CD4-positive, alpha-beta T cell treated with Interleukin-6 at 100 ng/mL for 8 hours (primary cell): ENCODE data around the gene ZNF335.
"Not testable (repeated sequence)": the region's sequence is repeated elsewhere in the genome, so short reads cannot be mapped to it uniquely, and the experiment has no call there.

Source experiments
- DNase-seq: peaks from one replicate; pipeline ENCODE4 v3.0.0-alpha.2; 2020; ENCODE audit warnings: mixed read lengths, low spot score

The ZNF335 gene

DNA sequence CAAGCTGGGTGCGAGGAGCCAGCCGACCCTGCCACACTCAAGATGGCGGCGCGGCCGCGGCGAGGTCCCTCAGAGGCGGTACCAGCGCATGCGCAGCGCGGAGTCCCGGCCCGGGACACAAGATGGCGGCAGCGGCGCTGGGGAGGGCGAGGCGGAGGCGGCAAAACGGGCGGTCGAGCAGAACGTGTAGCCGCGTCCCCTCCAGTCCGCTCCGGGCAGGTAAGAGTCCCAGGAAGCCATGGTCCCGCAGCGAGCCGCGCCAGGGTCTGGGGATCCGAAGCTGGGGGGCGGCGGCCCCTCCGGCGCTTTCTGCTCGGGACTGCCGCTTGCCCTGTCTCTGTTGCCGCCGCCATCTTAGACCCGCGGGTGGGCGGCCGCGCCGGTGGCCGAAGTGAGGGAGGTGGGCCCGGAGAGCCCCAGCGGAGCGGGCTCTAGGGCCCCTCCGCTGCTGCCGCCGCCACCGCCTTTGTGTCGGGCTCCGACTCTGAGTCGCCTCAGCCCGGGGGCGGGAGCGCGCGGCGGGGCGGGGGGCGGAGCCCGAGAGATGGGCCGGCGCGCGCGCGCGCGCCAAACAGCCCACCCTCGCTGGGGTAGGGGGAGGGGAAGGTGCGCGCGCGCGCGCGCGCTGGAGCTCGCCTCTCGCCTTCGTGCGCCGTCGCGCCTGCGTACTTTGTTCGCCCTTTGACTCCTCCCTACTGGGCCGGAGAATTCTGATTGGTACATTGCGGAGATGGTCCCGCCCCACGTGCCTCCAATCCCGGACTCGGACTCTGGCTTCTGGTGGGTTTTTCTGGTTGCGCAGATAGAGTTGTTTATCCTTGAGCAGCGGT, 37.2 kb downstream of the ZNF335 start, which contains the start of gene PCIF1:
PCIF1 (plus strand) TSS at position 98 of the 830 bp plus-strand sequence. CDS start 4,317 bp downstream, outside the sequence.
- peak; percentile 97 for DNase-seq

DNA sequence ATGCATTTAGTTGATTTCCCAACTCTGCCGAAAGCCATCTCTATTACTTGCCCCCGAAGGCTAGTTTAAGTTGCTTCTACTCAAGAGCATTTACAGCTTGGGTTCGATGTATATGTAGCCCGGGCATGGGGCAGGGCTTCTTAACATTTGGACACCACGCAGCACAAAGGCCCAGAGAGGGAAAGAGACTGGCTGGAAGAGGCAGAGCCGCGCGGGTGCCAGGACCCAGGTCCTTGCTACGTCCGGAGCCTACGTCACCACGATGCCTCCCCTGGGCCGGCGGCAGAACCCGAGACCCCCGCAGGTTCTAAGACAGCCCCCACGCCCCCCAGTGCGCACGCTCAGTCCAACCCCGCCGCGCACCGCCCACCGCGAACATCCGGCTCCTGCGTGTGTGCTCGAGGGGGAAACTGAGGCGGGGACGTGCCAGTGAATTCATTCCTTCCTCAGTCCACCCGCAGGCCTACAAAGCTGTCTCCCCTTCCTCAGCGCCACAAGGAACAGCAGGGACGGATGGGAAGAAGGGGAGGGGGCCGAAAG, 37.9 kb downstream of the ZNF335 start:
- no peak for DNase-seq

DNA sequence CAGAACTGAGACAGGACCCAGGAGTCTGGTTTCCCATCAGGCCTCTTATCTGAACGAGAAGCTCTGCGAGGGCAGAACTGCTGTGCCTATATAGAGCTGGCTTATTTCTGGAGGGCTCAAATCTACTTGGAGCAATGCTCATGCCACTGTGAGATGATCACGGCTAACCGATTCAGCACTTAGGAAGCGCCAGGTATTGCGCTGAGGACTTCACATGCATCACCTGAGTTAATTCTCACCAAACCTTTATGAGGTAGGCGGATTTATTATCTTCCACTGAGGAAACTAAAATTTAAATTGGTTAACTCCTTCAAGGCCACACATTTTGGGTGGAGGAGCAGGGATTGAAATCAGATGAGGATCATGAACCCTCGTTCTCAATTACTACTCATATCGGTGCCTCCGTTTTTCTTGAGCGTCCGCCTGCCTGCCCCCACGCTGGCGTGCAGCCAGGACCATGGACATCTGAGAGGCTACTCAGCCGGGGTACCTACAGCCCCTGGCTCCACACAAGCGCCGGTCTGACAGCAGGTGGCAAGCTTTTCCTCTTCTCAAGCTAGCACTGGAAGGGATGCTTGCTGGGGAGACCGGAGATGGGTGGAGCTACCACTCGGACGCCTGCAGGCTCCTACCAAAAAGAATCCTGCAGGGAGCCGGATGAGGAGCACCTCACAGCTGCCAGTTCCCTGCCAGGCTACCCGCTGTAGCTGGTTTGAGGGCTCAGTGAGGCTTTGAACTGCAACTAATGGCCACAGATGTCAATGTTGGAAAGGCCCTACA, 38.5 kb downstream of the ZNF335 start:
- DNase-seq: peak; percentile 71

DNA sequence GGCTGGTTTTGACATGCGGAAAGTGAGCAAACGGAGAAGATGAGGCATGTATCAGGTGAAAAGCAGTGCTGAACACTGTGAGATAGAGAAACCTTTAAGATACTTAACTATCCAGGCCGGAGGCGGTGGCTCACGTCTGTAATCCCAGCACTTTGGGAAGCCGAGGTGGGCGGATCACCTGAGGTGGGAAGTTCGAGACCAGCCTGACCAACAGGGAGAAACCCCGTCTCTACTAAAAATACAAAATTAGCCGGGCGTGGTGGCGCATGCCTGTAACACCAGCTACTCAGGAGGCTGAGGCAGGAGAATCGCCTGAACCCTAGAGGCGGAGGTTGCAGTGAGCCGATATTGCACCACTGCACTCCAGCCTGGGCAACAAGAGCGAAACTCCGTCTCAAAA, 40.3 kb downstream of the ZNF335 start:
- not testable (repeated sequence) for DNase-seq

DNA sequence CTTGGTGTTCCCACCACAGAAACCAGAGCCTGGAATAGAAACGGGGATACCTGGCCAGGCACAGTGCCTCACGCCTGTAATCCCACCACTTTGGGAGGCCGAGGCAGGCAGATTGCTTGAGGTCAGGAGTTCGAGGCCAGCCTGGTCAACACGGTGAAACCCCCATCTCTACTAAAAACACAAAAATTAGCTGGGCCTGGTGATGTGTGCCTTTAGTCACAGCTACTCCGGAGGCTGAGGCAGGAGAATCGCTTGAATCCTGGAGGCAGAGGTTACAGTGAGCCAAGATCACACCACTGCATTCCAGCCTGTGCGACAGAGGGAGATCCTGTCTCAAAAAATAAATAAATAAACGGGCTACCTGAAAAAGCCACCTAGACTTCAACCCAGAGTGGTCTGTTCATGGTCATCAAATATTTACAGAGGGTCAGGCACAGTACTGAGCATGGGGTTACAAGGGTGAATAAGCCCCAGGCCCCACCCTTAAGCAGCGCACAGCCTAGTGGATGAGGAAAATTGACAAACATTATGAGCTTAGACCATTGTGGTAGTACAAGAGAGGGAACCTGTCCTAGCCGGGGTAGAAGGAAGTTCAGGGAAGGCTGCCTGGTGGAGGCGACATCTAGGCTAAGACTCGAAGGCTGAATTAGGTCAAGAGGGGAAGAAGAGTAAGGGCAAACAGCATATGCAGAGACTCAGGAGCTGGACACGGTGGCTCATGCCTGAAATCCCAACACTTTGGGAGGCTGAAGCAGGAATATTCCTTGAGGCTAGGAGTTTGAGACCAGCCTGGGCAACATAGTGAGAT, 44.7 kb downstream of the ZNF335 start:
- DNase-seq: no peak

DNA sequence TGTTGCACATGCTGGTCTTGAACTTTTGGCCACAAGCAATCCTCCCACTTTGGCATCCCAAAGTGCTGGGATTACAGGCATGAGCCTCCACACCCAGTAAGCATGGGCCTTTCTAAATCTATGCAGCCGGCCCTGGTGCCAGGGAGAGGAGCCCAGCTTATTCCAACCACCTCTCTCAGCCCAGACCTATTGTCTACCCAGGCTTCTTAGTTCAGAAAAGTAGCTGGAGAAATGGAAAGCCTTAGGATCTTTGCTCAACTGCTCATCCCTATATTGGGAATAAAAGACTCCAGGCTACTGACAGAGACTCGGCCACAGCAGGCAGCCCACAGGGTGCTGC, 45.3 kb downstream of the ZNF335 start:
- no peak for DNase-seq

DNA sequence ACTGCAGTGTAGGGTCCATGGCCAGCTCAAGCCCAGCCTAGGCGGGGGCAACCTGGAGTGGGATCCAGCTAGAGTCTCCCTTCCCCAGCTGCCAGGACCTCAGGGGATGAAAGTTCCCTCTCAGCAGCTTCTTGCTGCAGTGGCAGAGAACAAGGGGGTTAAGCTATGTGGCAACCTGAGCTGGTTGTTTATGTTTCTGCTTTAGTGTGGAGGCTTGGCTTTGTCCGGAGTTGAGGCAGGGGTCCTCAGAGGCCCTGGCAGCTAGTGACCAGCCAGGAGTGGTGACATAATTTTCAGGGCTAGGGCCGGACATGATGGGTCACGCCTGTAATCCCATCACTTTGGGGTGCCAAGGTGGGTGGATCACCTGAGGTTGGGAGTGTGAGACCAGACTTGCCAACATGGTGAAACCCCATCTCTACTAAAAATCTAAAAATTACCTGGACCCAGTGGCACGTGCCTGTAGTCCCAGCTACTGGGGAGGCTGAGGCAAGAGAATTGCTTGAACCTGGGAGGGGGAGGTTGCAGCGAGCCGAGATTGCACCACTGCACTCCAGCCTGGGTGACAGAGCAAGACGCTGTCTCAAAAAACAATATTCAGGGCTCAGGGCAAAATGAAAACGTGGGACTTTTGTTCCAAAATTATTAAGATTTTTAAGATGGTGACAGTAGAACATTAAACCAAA, 46.0 kb downstream of the ZNF335 start:
- no peak for DNase-seq

DNA sequence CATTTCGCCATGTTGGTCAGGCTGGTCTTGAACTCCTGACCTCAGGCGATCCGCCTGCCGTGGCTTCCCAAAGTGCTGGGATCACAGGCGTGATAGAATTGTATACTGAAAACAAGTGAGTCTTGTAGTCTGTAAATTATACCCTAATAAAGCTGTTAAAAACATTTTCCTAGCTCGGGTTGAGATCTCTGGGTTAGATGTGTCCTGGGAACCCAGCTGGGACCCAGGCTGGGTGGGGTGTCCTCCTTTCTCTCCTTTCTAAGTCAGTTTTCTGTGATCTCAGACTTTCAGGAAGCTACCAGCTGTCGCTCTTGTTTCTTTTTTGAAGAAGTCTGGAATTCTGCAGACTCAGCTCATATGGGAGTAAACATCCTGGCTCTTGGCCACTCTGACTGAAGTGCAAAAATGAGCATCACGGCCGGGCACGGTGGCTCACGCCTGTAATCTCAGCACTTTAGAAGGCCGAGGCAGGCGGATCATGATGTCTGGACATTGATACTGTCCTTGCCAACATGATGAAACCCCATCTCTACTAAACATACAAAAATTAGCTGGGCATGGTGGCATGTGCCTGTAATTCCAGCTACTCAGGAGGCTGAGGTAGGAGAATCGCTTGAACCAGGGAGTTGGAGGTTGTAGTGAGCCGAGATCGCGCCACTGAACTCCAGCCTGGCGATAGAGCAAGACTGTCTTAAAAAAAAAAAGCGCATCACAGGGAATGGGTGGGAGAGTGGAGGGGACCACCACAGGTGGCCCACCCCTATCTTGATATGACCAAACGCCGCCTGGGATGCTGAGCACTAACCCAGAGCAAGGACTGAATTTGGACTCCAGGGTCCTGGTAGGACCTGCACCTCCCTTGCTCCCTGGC, 47.4 kb downstream of the ZNF335 start:
- no peak for DNase-seq

DNA sequence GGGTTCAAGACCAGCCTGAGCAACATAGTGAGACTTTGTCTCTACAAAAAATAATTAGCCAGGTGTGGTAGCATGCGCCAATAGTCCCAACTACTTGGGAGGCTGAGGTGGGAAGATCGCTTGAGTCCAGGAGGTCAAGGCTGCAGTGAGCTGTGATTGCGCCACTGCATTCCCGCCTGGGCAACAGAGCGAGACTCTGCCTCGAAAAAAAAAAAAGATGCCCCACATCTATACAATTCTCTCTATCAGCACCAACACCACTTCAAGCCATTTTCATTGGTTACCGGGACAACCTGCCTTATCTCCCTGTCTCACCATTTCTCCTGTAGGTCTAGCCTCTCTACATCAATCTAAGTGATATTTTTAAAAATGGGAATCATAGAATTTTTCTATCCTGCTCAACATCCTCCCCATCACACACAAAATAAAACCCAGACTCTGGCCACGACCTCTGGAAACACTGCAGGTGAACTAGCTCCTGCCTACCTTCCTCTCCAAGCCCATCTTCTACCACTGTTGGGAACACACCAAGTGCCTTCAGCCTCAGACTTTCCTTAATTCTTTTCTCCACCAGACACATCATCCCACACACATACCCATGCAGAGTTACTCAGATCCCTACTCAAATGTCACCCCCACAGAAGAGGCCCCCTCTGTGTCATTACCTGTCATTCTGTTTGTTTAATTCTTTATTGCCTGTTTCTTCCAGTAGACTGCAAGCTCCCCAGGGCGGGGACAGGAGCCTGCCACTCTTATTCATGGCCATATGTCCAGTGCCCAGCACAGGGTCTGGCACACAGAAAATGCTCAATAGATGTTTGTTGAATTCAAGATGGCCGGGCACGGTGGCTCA, 50.4 kb downstream of the ZNF335 start:
- no peak for DNase-seq

DNA sequence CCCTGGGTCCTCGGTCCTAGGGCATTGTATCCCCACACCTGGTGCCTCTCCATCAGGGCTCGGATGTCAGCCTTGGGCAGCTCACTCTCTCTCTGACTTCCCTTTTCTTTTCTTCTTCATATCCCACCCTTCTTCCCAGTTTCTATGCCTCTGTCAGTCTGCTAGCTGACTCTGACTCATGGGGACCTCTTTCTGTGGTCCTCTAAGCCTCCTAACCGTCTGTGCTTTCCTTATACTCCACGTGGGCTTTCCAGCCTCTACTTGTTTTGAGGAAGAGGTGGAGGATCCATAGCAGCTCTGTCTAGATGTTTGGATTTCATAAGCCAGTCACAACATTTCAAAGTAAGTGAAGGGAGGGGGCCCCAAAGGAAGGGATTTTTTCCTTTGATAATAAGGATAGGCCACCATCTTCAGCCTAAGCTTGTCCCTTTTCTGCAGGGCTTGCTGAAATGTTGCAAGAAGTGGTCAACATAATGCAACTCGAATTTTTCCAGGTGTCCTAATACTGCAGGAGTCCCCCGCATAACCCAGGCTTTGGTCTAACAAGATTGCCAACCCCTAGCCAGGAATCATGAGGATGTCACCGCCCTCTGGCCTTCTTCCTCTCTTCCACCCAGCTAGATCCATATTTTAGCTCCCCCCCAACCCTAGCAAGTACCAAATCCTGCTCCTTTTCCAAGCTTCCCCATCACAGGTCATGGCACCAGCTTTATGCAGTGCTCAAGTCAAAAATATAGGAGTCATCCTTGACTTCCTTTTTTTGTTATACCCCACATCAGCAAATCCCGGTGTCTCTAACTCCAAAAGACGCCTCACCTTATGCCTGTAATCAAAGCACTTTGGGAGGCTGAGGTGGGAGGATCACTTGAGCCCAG, 51.3 kb downstream of the ZNF335 start:
- no peak for DNase-seq

DNA sequence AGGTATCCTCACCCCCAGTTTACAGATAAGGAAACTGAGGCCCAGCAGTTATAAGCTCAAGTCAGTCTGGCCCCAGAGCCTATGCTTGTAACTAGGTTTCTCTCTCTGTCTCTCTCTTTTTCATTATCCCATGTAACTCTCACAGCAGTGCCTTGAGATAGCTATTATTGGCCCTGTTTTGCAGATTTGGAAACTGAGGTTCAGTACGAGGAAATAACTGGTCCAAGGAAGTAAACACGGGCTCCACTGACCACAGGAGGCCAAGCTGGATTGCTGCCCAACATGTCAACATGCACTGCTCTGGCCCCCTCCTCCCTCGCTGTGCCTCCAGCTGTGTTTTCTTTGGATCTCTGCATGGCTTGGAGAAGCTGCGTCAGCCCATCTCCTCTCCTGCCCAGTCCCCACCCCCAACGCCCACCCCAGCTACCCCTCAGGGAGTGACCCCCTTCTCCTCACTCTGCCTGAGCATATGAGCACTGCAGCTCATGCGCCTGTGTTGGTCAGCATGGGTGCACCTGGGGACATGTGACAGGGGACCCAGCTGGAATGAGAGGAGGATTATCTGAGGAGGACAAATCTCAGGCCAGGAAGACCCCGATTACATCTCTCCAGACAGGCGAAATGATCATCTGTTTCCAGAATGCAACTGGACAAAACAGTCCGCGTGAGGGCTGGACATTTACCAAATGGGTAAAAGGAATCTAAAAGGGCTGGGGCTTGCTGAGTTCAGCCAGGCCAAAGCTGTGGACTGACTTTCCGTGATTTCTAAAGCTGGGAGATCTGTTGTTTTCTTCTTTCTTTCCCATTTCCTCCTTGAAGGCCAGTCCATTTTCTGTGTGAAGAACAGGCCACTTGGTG, 52.2 kb downstream of the ZNF335 start:
- DNase-seq: no peak

DNA sequence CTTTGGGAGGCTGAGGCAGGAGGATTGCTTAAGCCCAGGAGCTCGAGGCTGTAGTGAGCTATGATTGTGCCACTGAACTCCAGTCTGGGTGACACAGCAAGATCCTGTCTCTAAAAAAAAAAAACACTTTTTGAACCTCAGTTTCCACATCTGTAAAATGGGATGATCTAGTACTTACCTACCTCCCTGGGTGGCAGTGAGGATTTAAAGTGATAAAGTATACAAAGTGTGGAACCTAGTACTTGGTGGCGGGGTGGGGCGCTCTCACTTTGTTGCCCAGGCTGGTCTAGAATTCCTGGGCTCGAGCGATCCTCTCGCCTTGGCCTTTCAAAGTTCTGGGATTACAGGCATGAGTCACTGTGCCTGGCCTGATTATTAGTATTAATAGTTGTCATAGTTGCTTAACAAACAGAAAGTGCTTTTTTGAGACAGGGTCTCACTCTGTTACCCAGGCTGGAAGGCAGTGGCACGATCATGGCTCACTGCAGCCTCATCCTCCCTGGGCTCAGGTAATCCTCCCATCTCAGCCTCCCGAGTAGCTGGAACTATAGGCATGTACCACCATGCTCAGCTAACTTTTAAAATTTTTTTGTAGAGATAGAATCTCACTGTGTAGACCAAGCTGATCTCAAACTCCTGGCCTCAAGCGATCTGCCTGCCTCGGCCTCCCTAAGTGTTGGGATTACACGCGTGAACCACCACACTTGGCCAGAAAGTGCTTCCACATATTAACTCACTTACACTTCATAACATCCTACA, 53.0 kb downstream of the ZNF335 start:
- DNase-seq: no peak

DNA sequence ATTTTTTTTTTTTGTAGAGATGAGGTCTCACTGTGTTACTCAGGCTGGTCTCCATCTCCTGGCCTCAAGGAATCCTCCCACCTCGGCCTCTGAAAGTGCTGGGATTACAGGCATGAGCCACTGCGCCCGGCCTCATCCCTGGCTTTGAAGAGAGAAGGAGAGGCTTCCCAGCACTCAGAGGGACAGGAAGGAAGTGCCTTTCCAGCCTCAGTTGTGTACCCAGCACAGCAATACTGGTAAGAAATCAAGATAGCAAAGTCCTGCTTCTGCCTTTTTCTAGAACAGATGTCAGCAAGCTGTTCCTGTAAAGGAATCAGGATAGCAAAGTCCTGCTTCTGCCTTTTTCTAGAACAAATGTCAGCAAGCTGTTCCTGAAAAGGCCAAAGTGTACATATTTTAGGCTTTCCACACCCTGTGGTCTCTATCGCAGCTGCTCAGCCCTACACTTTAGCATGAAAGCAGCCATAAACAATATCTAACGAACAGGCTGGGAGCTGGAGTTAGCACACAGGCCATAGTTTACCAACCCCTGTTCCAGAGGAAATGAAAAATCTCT, 53.7 kb downstream of the ZNF335 start:
- DNase-seq: no peak

DNA sequence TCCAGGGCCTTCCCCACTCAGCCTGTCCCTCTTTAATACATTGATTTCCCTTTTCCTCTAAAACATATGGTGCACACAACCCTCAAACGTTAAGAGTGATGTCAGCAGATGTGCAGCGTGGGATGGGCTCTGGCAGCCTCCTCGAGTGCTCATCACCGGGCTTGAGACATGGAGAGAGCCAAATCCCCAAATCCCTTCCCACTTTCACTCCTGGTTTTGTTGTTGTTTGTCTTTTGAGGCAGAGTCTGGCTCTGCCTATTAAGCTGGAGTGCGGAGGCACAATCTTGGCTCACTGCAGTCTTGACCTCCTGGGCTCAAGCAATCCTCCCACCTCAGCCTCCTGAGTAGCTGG, 54.2 kb downstream of the ZNF335 start:
- DNase-seq: no peak

DNA sequence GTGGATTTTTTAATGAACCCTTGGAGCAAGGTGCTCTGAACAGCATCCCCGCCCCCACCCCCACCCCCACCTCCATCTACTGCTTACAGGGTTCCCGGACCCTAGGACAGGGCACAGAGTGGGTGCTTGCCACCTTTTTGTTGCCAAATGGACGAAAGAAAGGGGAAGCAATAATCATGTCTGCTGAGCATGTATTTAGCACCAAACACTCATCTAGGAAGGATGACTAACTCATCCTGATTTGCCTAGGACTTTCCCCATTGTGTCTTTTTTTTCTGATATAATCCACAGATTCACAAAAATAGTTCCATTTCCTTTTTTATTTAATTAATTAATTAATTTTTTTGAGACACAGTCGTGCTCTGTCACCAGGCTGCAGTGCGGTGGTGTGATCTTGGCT, 58.9 kb downstream of the ZNF335 start:
- DNase-seq: no peak

DNA sequence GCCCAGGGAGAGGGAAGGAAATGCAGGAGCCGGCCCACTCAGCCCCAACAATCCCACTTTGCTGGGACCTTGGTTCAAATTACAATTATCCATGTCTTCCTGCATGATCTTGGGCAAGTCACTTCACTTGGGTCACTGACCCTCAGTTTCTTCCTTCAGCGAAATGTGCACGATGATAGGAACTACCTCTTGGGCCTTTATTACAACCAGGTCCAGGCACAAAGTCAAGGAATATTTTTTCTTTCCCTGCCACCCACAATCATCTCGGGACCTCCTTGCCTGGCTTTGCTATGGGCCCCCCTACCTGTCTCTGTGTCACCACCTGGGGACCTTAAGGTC, 59.7 kb downstream of the ZNF335 start:
- no peak for DNase-seq
